BE2C (cell line): Measurements from ENCODE around the gene ATP6V0D1.

ENCODE experiments used
- DNase-seq: peaks from one replicate; pipeline ENCODE4 v3.0.0-alpha.2; 2020
- H3K27me3 ChIP-seq: fragments of 250-450 bp; sonication (Bioruptor Pico); 2 replicates; pipeline ENCODE4 v1.5.1; 2020; ENCODE audit warnings: mild to moderate bottlenecking
- H3K36me3 ChIP-seq: fragments of 250-450 bp; sonication (Bioruptor Pico); 2 replicates; pipeline ENCODE4 v1.5.1; 2020; ENCODE audit warnings: mild to moderate bottlenecking
- H3K4me1 ChIP-seq: fragments of 250-450 bp; sonication (Bioruptor Pico); 2 replicates; pipeline ENCODE4 v1.5.1; 2020
- H3K4me3 ChIP-seq: 2 replicates; pipeline ENCODE4 v1.5.1; 2011; ENCODE audit warnings: low read depth, low read length
- H3K9me3 ChIP-seq: fragments of 250-450 bp; sonication (Bioruptor Pico); 2 replicates; pipeline ENCODE4 v1.5.1; 2020
- TF ChIP-seq, protein P1 (sequence below): IDR thresholded peaks from 2 replicates; pipeline ENCODE4 v1.5.1; 2012; ENCODE audit warnings: mild to moderate bottlenecking, low read depth, low read length

ATP6V0D1 gene

DNA sequence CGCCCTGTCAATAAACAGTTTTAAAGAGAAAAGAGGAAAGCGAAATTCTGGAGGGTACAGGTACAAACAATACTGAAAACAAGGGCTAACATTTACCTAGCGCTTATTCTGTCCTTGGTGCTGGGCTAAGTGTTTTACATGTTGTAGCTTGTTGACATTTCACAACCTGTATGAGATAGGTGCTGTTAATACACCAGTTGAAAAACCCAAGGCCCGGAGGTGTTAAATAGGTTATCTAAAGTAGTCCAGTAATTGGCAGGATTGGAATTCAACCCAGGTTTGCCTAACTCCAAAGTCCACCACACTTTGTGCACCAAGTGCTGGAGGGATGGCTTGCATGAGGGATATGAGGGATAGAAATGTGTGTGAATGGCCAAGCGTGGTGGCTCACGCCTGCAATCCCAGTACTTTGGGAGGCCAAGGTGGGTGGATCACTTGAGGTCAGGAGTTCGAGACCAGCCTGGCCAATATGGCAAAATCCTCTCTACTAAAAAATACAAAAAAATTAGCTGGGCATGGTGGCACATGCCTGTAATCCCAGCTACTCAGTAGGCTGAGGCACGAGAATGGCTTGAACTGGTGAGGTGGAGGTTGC lies 2.9 kb downstream of the ATP6V0D1 start:
- Histone ChIP-seq H3K4me1 (no peaks in the 10 kb centered on the region), H3K27me3 (no peaks in the 10 kb centered on the region), H3K4me3 (no peak overlapping the region), H3K9me3 (no peaks in the 10 kb centered on the region), H3K36me3 (peaks cover 5% of the 10 kb centered on the region)
- no peak for DNase-seq
- TF ChIP-seq, protein P1, sequence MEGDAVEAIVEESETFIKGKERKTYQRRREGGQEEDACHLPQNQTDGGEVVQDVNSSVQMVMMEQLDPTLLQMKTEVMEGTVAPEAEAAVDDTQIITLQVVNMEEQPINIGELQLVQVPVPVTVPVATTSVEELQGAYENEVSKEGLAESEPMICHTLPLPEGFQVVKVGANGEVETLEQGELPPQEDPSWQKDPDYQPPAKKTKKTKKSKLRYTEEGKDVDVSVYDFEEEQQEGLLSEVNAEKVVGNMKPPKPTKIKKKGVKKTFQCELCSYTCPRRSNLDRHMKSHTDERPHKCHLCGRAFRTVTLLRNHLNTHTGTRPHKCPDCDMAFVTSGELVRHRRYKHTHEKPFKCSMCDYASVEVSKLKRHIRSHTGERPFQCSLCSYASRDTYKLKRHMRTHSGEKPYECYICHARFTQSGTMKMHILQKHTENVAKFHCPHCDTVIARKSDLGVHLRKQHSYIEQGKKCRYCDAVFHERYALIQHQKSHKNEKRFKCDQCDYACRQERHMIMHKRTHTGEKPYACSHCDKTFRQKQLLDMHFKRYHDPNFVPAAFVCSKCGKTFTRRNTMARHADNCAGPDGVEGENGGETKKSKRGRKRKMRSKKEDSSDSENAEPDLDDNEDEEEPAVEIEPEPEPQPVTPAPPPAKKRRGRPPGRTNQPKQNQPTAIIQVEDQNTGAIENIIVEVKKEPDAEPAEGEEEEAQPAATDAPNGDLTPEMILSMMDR: no peak

DNA sequence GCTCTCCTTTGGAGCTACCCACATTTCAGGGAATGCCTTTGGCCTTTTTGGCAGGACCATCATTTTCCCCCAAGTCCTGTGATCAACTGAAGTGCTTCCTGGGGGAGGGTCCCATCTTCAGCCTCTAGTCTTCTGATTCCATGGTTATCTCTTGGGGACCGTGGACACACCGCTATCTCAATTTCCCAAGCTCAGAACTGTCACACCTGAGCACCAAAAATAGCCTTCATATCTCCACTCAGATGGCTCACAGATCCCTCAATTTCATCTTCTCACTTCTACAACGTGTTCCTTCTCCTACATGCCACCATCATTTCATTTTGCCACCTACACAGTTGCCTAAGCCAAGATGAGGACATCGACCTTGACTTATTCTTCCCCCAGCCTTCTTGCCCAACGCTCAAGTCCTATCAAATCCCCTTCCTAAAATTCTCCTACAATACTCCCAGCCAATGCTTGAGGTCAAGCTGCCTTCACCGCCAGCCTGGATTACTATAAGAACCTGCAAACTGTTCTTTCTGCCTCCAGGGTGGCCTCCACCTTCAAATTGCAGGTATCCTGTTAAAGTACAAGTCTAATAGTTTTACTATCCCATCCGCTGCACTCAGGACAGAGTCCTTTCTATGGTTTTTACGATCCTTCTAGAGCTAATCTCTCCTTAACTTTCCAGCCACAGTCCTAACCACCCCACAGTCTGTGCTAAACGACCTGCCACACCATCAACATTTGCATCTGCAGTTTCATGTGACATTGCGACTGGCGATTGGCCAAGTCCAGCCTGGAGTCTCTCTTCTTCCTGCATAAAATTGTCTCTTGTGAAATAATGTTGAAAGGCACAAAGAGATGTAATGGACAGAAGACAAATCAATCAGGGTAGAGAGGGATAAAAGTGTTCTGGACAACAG lies 6.2 kb downstream of the ATP6V0D1 start:
- H3K4me3 ChIP-seq: no peak overlapping the region
- no peak for DNase-seq
- peaks cover 5% of the 10 kb centered on the region for H3K36me3 ChIP-seq
- H3K27me3 ChIP-seq: no peaks in the 10 kb centered on the region
- TF ChIP-seq, protein P1: no peak
- H3K4me1 ChIP-seq: no peaks in the 10 kb centered on the region
- H3K9me3 ChIP-seq: no peaks in the 10 kb centered on the region

DNA sequence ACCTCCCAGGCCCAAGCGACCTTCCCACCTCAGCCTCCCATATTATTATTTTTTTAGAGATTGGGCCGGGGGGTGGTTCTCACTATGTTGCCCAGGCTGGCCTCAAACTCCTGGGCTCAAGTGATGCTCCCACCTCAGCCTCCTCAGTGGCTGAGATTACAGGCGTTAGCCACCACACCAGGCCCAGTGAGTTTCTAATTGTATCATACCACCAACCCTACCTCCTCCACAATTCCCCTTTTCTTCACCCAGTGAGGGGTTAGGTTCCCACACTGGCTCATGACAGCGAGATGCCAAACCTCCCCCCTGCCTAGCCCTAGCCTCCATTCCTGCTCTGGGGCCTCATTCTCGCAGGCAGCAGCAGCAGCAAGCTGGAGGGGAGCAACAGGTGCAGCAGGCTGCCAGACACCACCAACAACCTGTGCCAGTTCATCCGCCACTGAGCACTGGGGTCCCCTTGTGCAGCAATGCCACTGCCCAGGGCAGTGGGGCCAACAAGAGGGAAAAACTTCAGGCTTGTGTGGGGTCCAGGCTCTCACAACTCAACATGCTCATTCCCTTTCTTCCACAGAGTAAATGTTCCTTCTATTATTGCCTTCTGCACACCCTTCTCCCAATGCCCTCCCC lies 9.1 kb downstream of the ATP6V0D1 start:
- DNase-seq: no peak
- Histone ChIP-seq H3K4me1 (no peaks in the 10 kb centered on the region), H3K4me3 (no peak overlapping the region), H3K36me3 (peaks cover 5% of the 10 kb centered on the region), H3K27me3 (no peaks in the 10 kb centered on the region), H3K9me3 (no peaks in the 10 kb centered on the region)
- TF ChIP-seq, protein P1: no peak

DNA sequence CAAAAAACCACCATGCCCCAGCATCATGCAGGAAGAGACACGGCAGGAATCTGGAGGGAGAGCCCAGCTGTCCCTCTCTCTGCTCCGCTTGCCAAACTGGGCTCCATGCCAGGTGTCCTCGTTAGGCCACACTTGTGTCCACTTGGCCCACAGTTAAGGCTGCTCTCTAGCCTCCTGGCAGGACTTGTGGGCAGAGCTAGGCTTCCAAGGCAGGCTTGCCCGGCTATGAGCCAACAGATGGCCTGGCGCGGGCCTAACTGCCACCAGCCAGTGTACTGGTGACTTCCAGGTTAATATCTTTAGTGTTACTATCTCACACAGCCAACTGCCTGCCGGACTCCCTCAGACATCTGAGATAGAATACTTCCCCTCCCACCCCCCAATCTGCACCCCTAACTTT lies 10.6 kb downstream of the ATP6V0D1 start:
- Histone ChIP-seq H3K4me1 (peaks cover 3% of the 10 kb centered on the region), H3K27me3 (no peaks in the 10 kb centered on the region), H3K36me3 (peaks cover 5% of the 10 kb centered on the region), H3K9me3 (no peaks in the 10 kb centered on the region), H3K4me3 (no peak overlapping the region)
- TF ChIP-seq, protein P1: no peak
- no peak for DNase-seq

DNA sequence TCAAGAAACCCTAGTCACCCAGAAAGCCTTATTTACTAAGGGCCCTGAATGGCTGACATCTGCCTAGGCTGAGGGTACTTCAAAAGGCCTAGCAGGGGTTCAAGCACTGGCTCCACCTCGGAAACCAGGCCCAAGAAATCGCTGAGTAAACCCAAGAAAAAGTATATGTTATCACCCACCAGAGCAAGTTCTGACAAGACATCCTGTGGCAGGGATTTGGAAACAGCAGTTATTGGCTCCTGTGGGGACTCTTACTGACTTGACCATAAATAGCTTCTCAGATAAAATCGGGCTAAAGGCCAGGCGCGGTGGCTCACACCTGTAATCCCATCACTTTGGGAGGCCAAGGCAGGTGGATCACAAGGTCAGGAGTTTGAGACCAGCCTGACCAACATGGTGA lies 12.2 kb downstream of the ATP6V0D1 start:
- Histone ChIP-seq H3K4me1 (peaks cover 3% of the 10 kb centered on the region), H3K36me3 (no peaks in the 10 kb centered on the region), H3K4me3 (no peak overlapping the region), H3K9me3 (no peaks in the 10 kb centered on the region), H3K27me3 (no peaks in the 10 kb centered on the region)
- TF ChIP-seq, protein P1: no peak
- DNase-seq: no peak
